PFSK-1 (cell line): ENCODE results near the gene FRMD4B.

ENCODE experiments used
- FOXP2 ChIP-seq: optimal IDR thresholded peaks from 2 replicates; pipeline ENCODE3; 2011; ENCODE audit warnings: borderline replicate concordance, control low read depth, inconsistent platforms; ENCODE audit not compliant: insufficient read depth; ENCODE audit errors: extremely low read length, extremely low read depth
- POLR2AphosphoS5 ChIP-seq: IDR thresholded peaks from 2 replicates; pipeline ENCODE4 v1.6.1; 2012; ENCODE audit warnings: low read depth, mild to moderate bottlenecking, control low read depth, low read length, moderate library complexity
- REST ChIP-seq, 2 experiments: IDR thresholded peaks; 2 replicates each; pipeline versions ENCODE4 v1.6.1 to v1.8.0; 2011 to 2012; ENCODE audit warnings: low read depth in 2 of 2, low read length in 2 of 2, control low read depth in 1 of 2, inconsistent platforms in 1 of 2, mild to moderate bottlenecking in 1 of 2, moderate library complexity in 1 of 2; ENCODE audit not compliant: insufficient read depth in 1 of 2
- SIN3A ChIP-seq: IDR thresholded peaks from 2 replicates; pipeline ENCODE4 v1.6.1; 2012; ENCODE audit warnings: mild to moderate bottlenecking, low read length, moderate library complexity, borderline replicate concordance; ENCODE audit not compliant: insufficient read depth
- TAF1 ChIP-seq: IDR thresholded peaks from 2 replicates; pipeline ENCODE4 v1.6.1; 2012; ENCODE audit warnings: low read length, control low read depth, borderline replicate concordance; ENCODE audit not compliant: insufficient read depth

The FRMD4B gene

GRCh38 chr3:69142797-69143454, 243.0 kb downstream of the FRMD4B start:
- no peak for TF ChIP-seq REST (IDR thresholded peaks at IDR 0.05; ENCODE audit: insufficient read depth in 1 of 2, low read depth in 2 of 2, low read length in 2 of 2)
- no peak for TF ChIP-seq POLR2AphosphoS5
- no peak for TF ChIP-seq FOXP2
- TF ChIP-seq TAF1, result no peak
- TF ChIP-seq SIN3A, result no peak

- TF ChIP-seq REST (IDR thresholded peaks at IDR 0.05; ENCODE audit: insufficient read depth in 1 of 2, low read depth in 2 of 2, low read length in 2 of 2), result no peak
- TF ChIP-seq SIN3A, result no peak
- TF ChIP-seq TAF1, result no peak
- no peak for TF ChIP-seq FOXP2
- no peak for TF ChIP-seq POLR2AphosphoS5
Measured at GRCh38 chr3:69142090-69142489, 243.8 kb downstream of the FRMD4B start.

GRCh38 chr3:69141313-69141712, 244.6 kb downstream of the FRMD4B start:
- TF ChIP-seq FOXP2 (no peak), TAF1 (no peak), POLR2AphosphoS5 (no peak), SIN3A (no peak), REST (IDR thresholded peaks at IDR 0.05; ENCODE audit: insufficient read depth in 1 of 2, low read depth in 2 of 2, low read length in 2 of 2) (no peak)

- no peak for TF ChIP-seq SIN3A
- TF ChIP-seq POLR2AphosphoS5, result no peak
- TF ChIP-seq FOXP2, result no peak
- no peak for TF ChIP-seq REST (IDR thresholded peaks at IDR 0.05; ENCODE audit: insufficient read depth in 1 of 2, low read depth in 2 of 2, low read length in 2 of 2)
- TF ChIP-seq TAF1, result no peak
Measured at GRCh38 chr3:69137412-69137811, 248.5 kb downstream of the FRMD4B start.

GRCh38 chr3:69137005-69137404, 248.9 kb downstream of the FRMD4B start:
- no peak for TF ChIP-seq SIN3A
- no peak for TF ChIP-seq REST (IDR thresholded peaks at IDR 0.05; ENCODE audit: insufficient read depth in 1 of 2, low read depth in 2 of 2, low read length in 2 of 2)
